Activated naive CD8-positive, alpha-beta T cell treated with anti-CD3 and anti-CD28 coated beads, Interleukin-2, amount 50 U/mL, for 24 hours (primary cell): Measurements from ENCODE around the gene DRC1.
A peak's percentile ranks its signal among the peaks of the same experiment; 100 is the strongest.

Experiments used
- ATAC-seq: fragments of 150-1000 bp; cut with Tn5 transposase; one replicate; pipeline ENCODE4 v1.10.0; 2021
- DNase-seq: peaks from one replicate; pipeline ENCODE4 v3.0.0; 2021
- H3K27ac Mint-ChIP-seq: one replicate; pipeline ENCODE4 v1.8.0; 2021; ENCODE audit warnings: mild to moderate bottlenecking, mixed read lengths
- H3K27me3 Mint-ChIP-seq: one replicate; pipeline ENCODE4 v1.8.0; 2021; ENCODE audit warnings: mixed read lengths
- H3K36me3 Mint-ChIP-seq: one replicate; pipeline ENCODE4 v1.8.0; 2021; ENCODE audit warnings: low read depth, mixed read lengths
- H3K4me1 Mint-ChIP-seq: one replicate; pipeline ENCODE4 v1.8.0; 2021; ENCODE audit warnings: mixed read lengths
- H3K4me3 Mint-ChIP-seq: one replicate; pipeline ENCODE4 v1.8.0; 2021; ENCODE audit warnings: mild to moderate bottlenecking, moderate library complexity, mixed read lengths
- H3K9me3 Mint-ChIP-seq: one replicate; pipeline ENCODE4 v1.8.0; 2021; ENCODE audit warnings: mixed read lengths

Gene DRC1

DNA sequence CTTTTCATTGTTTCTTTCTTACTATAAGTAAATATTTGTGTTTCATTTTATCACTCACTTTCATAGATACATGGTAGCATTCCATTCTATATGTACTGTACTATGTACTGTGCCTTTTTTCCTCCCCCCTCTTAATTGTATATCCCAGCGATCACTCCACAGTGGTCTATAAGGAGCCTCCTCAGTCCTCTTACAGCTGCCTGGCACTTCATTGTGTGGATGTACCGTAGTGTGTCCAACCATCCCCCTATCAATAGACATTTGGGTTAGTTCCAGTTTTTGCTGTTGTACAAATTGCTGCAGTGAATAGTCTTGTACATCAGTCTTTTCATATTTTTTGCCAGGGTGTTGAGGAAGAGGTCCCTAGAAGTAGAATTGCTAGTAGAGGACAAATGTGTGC, 21.4 kb upstream of the DRC1 start:
- no peaks in the 10 kb centered on the region for H3K27me3 Mint-ChIP-seq
- peaks cover 4% of the 10 kb centered on the region for H3K4me1 Mint-ChIP-seq
- no peak overlapping the region for H3K27ac Mint-ChIP-seq
- H3K36me3 Mint-ChIP-seq = peaks cover 65% of the 10 kb centered on the region
- H3K4me3 Mint-ChIP-seq = no peak overlapping the region
- no peak for DNase-seq
- ATAC-seq = no peak
- H3K9me3 Mint-ChIP-seq = no peaks in the 10 kb centered on the region

DNA sequence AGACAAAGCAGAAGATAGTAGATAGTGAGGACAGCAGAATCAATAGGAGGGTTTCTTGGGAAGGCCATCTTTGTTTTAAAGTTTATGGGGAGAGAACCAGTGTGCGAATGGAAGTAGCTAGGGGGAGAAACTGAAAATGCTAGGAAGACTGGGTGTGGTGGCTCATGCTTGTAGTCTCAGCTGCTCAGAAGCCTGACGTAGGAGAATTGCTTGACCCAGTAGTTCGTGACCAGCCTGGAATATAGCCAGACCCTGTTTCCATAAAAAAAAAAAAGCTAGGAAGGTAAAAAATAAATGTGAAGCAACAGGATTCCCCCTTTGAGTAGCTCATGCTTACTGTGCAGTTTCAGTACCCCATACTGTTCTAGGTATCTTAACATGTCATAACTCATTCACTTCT, 19.2 kb upstream of the DRC1 start:
- Mint-ChIP-seq H3K27ac (no peak overlapping the region), H3K4me3 (no peak overlapping the region), H3K36me3 (peaks cover 64% of the 10 kb centered on the region)

GRCh38 chr2:26384183-26384582, 17.5 kb upstream of the DRC1 start:
- no peak overlapping the region for H3K27ac Mint-ChIP-seq
- peaks cover 59% of the 10 kb centered on the region for H3K36me3 Mint-ChIP-seq
- H3K4me3 Mint-ChIP-seq = no peak overlapping the region
- no peaks in the 10 kb centered on the region for H3K27me3 Mint-ChIP-seq
- DNase-seq (no peak), ATAC-seq (no peak)
- no peaks in the 10 kb centered on the region for H3K4me1 Mint-ChIP-seq
- no peaks in the 10 kb centered on the region for H3K9me3 Mint-ChIP-seq

More for the DNA sequence above, 19.2 kb upstream of the DRC1 start:
- Mint-ChIP-seq H3K27me3 (no peaks in the 10 kb centered on the region), H3K4me1 (no peaks in the 10 kb centered on the region), H3K9me3 (no peaks in the 10 kb centered on the region)
- ATAC-seq (no peak), DNase-seq (no peak)

- no peak overlapping the region for H3K4me3 Mint-ChIP-seq
- no peak overlapping the region for H3K27ac Mint-ChIP-seq
- DNase-seq (no peak), ATAC-seq (no peak)
- H3K9me3 Mint-ChIP-seq = no peaks in the 10 kb centered on the region
- no peaks in the 10 kb centered on the region for H3K27me3 Mint-ChIP-seq
- no peaks in the 10 kb centered on the region for H3K4me1 Mint-ChIP-seq
- H3K36me3 Mint-ChIP-seq = peaks cover 60% of the 10 kb centered on the region
Observed at GRCh38 chr2:26384597-26384996, 17.1 kb upstream of the DRC1 start.

DNA sequence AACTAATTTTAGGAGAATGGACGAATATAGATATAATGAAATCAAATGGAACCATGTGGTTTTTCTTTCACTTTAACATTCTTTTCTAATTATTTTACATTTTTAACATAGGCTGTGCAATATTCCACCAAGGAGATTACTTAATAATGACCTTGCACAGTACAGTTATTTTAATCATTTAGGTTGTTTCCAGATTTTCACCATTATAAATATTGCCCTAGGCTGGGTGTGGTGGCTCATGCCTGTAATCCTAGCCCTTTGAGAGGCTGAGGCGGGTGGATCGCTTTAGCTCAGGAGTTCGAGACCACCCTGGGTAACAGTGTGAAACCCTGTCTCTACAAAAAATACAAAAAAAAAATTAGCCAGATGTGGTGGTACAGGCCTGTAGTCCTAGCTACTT, 14.5 kb upstream of the DRC1 start:
- Mint-ChIP-seq H3K4me3 (no peak overlapping the region), H3K9me3 (no peaks in the 10 kb centered on the region), H3K36me3 (peaks cover 52% of the 10 kb centered on the region), H3K27ac (no peak overlapping the region), H3K27me3 (no peaks in the 10 kb centered on the region), H3K4me1 (no peaks in the 10 kb centered on the region)
- ATAC-seq (no peak), DNase-seq (no peak)

- Mint-ChIP-seq H3K4me1 (peaks cover 26% of the 10 kb centered on the region), H3K27ac (no peak overlapping the region), H3K9me3 (no peaks in the 10 kb centered on the region), H3K4me3 (no peak overlapping the region), H3K36me3 (peaks cover 26% of the 10 kb centered on the region), H3K27me3 (no peaks in the 10 kb centered on the region)
- ATAC-seq = no peak
- DNase-seq = no peak
Observed at GRCh38 chr2:26394694-26395093, 7.0 kb upstream of the DRC1 start.

GRCh38 chr2:26395394-26395793, 6.3 kb upstream of the DRC1 start:
- Mint-ChIP-seq H3K9me3 (no peaks in the 10 kb centered on the region), H3K4me1 (peaks cover 26% of the 10 kb centered on the region), H3K27ac (no peak overlapping the region), H3K27me3 (no peaks in the 10 kb centered on the region), H3K4me3 (no peak overlapping the region), H3K36me3 (peaks cover 21% of the 10 kb centered on the region)
- ATAC-seq (no peak), DNase-seq (no peak)

- Mint-ChIP-seq H3K27ac (peak overlapping the region; percentile 76), H3K4me3 (peak overlapping the region; percentile 16), H3K27me3 (peaks cover 3% of the 10 kb centered on the region), H3K9me3 (no peaks in the 10 kb centered on the region), H3K36me3 (peaks cover 18% of the 10 kb centered on the region), H3K4me1 (peaks cover 29% of the 10 kb centered on the region)
- DNase-seq (peak; percentile 42), ATAC-seq (peak; percentile 95)
Observed at GRCh38 chr2:26396734-26397298, 4.9 kb upstream of the DRC1 start.

DNA sequence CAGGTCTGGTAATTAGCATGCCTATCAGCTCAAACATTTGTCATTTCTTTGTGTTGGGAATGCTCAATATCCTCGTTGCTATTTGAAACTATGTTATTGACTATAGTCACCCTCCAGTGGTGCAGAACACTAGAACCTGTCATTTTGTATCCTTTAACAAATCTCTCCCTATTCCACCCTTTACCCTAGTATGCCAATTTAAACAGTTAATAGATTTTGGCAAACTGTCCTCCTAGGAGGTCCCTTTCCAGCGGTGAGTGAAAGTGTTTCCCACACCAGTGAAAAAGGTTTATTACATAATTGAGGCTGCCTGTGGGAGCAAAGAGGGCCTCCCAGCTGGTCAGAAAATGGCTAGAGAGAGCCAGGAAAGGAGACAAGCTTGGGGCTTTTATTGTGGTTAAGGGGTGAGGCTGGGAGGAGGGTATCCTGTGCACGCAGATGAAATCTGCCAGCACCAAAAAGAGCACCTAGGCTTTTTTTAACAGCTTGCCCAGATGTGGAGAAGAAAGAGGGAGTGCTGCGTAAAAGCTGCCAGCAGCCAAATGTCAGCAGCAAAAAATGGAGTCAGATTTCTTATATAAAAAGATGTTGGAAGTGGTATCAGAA, 1.8 kb upstream of the DRC1 start:
- no peaks in the 10 kb centered on the region for H3K9me3 Mint-ChIP-seq
- H3K27ac Mint-ChIP-seq = no peak overlapping the region
- ATAC-seq (no peak), DNase-seq (no peak)
- peaks cover 26% of the 10 kb centered on the region for H3K4me1 Mint-ChIP-seq
- no peak overlapping the region for H3K4me3 Mint-ChIP-seq
- H3K36me3 Mint-ChIP-seq = peaks cover 10% of the 10 kb centered on the region
- H3K27me3 Mint-ChIP-seq = peaks cover 11% of the 10 kb centered on the region

- DNase-seq (no peak), ATAC-seq (no peak)
- peaks cover 15% of the 10 kb centered on the region for H3K27me3 Mint-ChIP-seq
- H3K4me3 Mint-ChIP-seq = no peak overlapping the region
- H3K4me1 Mint-ChIP-seq = peaks cover 23% of the 10 kb centered on the region
- H3K9me3 Mint-ChIP-seq = no peaks in the 10 kb centered on the region
- H3K27ac Mint-ChIP-seq = no peak overlapping the region
- peaks cover 7% of the 10 kb centered on the region for H3K36me3 Mint-ChIP-seq
Observed at GRCh38 chr2:26400723-26401122, 997 bp upstream of the DRC1 start.

GRCh38 chr2:26407526-26407925, 5.8 kb downstream of the DRC1 start:
- H3K27ac Mint-ChIP-seq = no peak overlapping the region
- H3K4me1 Mint-ChIP-seq = peaks cover 9% of the 10 kb centered on the region
- no peaks in the 10 kb centered on the region for H3K9me3 Mint-ChIP-seq
- ATAC-seq (no peak), DNase-seq (no peak)
- no peaks in the 10 kb centered on the region for H3K36me3 Mint-ChIP-seq
- H3K27me3 Mint-ChIP-seq = peaks cover 24% of the 10 kb centered on the region
- H3K4me3 Mint-ChIP-seq = no peak overlapping the region

GRCh38 chr2:26409785-26410184, 8.1 kb downstream of the DRC1 start:
- no peak overlapping the region for H3K27ac Mint-ChIP-seq
- peaks cover 9% of the 10 kb centered on the region for H3K4me1 Mint-ChIP-seq
- peaks cover 21% of the 10 kb centered on the region for H3K27me3 Mint-ChIP-seq
- no peak overlapping the region for H3K4me3 Mint-ChIP-seq
- DNase-seq = no peak
- no peak for ATAC-seq
- no peaks in the 10 kb centered on the region for H3K9me3 Mint-ChIP-seq
- H3K36me3 Mint-ChIP-seq = no peaks in the 10 kb centered on the region

DNA sequence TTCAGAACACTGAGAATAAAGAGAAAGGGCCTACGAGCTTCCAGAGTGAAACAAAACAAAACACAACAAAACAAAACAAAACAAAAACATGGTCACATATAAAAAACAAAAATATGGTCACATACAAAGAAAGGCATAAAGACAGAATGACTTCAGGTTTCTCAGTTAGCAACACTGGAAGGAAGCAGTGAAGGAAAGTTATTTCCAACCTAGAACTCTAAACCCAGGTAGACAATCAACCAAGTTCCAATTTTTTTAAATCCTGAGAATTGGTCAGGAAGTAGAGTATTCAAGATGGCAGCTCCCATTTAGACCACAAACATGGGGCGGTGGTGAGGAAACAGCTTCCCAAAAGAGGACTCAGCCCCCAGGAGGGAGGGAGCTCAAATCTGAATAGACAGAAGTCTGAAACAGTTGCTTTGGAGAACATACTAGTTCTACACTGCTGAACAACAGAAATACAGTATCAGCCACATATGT, 9.1 kb downstream of the DRC1 start:
- peaks cover 17% of the 10 kb centered on the region for H3K27me3 Mint-ChIP-seq
- DNase-seq (no peak), ATAC-seq (no peak)
- no peaks in the 10 kb centered on the region for H3K36me3 Mint-ChIP-seq
- H3K27ac Mint-ChIP-seq = no peak overlapping the region
- peaks cover 9% of the 10 kb centered on the region for H3K4me1 Mint-ChIP-seq
- H3K4me3 Mint-ChIP-seq = no peak overlapping the region
- H3K9me3 Mint-ChIP-seq = no peaks in the 10 kb centered on the region

DNA sequence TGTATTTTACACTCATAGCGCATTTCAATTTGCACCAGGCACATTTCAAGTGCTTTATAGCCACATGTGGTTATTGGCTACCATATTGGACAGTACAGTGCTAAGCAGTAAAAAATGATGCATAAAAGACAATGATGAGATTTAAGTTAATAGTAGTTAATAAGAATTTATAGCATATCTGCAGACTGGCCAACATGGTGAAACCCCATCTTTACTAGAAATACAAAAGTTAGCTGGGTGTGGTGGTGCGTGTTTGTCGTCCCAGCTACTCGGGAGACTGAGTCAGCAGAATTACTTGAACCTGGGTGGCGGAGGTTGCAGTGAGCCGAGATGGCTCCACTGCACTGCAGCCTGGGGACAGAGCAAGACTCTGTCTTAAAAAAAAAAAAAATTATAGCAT, 9.7 kb downstream of the DRC1 start:
- H3K36me3 Mint-ChIP-seq = no peaks in the 10 kb centered on the region
- no peak overlapping the region for H3K27ac Mint-ChIP-seq
- DNase-seq = no peak
- ATAC-seq = no peak
- peaks cover 9% of the 10 kb centered on the region for H3K4me1 Mint-ChIP-seq
- H3K4me3 Mint-ChIP-seq = no peak overlapping the region
- peaks cover 17% of the 10 kb centered on the region for H3K27me3 Mint-ChIP-seq
- H3K9me3 Mint-ChIP-seq = no peaks in the 10 kb centered on the region

- peaks cover 9% of the 10 kb centered on the region for H3K4me1 Mint-ChIP-seq
- peak overlapping the region; percentile 38 for H3K4me3 Mint-ChIP-seq
- DNase-seq (no peak), ATAC-seq (peak; percentile 76)
- peak overlapping the region; percentile 11 for H3K27ac Mint-ChIP-seq
- no peaks in the 10 kb centered on the region for H3K9me3 Mint-ChIP-seq
- H3K36me3 Mint-ChIP-seq = no peaks in the 10 kb centered on the region
- peaks cover 14% of the 10 kb centered on the region for H3K27me3 Mint-ChIP-seq
Observed at GRCh38 chr2:26412091-26412673, 10.5 kb downstream of the DRC1 start.
